ENCODE measurements around the gene DLG5.

DNA sequence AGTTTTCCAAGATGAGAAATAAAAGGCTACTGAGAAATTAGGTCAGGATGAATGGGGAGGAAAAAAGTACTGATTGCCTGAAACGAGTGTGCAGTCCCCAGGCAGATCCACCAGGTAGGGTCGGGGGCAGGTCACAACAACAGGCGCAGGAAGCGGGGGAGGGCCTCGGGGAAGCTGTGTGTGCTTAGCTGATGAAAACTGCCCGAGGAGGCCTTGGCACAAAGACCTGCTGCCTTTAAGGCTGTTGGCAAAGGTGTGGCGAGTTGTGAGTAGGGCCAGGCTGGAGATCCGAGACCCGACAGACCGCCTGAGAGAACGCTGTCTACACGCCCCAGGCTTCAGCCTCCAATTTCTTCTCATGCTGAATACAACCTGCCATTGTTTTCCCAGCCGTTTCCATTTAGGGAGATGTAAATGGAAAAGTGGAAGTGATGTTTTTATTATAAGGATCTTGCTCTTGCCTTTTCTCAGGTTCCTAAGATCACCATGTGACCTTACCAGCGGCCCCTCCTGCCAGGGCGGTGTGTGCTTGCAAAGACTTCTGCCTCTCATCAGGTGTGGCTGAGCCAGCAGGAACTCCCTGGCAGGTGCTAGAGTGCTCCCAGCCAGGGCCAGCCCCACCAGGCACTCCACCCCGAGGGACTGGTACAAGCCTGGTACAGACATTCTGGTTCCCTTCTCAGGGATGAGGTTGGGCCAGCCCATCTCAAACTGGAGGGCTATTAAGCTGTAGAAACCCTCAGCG is 60.8 kb downstream of the DLG5 start:
- TF ChIP-seq EZH2phosphoT487 (conservative IDR thresholded peaks at IDR 0.05; ENCODE audit: low read length) = no peak
- TF ChIP-seq CTCF (IDR thresholded peaks at IDR 0.05; ENCODE audit: insufficient read depth, low read length, poor library complexity, severe bottlenecking) = no peak

Measured in SU-DHL-6 (cell line).